Lower leg skin (tissue), 3 donors: Measurements from ENCODE around the gene ANXA4.

Experiments used
- POLR2A ChIP-seq, 2 donors: fragments of 450-650 bp; IDR thresholded peaks; one replicate each; pipeline ENCODE4 v1.6.1; 2016 to 2017; ENCODE audit warnings: antibody characterized with exemption in 2 of 2, mild to moderate bottlenecking in 1 of 2, moderate library complexity in 1 of 2
- TF ChIP-seq, protein P1 (sequence below), 3 donors: fragments of 450-650 bp; IDR thresholded peaks; one replicate each; pipeline ENCODE4 v1.5.1; 2016; ENCODE audit warnings: antibody characterized with exemption in 3 of 3, mild to moderate bottlenecking in 3 of 3, moderate library complexity in 2 of 3

DNA sequence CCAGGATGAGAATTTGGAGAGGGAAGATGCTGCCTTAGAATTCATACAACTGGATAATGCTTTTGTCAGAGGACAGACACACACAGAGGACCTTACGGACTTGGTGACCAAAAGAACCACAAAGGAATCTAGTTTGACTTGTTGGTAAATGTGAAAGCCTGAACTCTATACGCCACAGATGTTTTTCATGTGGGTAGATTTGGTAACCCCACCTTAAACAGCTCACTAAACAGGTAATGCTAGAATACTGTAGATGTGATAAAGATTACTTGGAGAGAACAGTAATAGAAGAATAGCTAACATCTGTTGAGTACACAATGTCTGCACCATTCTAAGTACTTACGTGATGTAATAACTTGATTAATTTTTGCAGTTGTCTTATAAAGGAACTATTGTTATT is 24.1 kb downstream of the ANXA4 start:
- TF ChIP-seq POLR2A (IDR thresholded peaks at IDR 0.05), result no peak
- TF ChIP-seq, protein P1, sequence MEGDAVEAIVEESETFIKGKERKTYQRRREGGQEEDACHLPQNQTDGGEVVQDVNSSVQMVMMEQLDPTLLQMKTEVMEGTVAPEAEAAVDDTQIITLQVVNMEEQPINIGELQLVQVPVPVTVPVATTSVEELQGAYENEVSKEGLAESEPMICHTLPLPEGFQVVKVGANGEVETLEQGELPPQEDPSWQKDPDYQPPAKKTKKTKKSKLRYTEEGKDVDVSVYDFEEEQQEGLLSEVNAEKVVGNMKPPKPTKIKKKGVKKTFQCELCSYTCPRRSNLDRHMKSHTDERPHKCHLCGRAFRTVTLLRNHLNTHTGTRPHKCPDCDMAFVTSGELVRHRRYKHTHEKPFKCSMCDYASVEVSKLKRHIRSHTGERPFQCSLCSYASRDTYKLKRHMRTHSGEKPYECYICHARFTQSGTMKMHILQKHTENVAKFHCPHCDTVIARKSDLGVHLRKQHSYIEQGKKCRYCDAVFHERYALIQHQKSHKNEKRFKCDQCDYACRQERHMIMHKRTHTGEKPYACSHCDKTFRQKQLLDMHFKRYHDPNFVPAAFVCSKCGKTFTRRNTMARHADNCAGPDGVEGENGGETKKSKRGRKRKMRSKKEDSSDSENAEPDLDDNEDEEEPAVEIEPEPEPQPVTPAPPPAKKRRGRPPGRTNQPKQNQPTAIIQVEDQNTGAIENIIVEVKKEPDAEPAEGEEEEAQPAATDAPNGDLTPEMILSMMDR (IDR thresholded peaks at IDR 0.05), result no peak
